Stimulated activated CD8-positive, alpha-beta memory T cell treated with anti-CD3 and anti-CD28 coated beads, Interleukin-15, amount 100 ng/mL, for 1 hour (primary cell): ENCODE measurements around the gene ZNF800.

Experiments used
- DNase-seq: peaks from one replicate; pipeline ENCODE4 v3.0.0-alpha.2; 2020; ENCODE audit warnings: low read depth

ZNF800 gene

DNA sequence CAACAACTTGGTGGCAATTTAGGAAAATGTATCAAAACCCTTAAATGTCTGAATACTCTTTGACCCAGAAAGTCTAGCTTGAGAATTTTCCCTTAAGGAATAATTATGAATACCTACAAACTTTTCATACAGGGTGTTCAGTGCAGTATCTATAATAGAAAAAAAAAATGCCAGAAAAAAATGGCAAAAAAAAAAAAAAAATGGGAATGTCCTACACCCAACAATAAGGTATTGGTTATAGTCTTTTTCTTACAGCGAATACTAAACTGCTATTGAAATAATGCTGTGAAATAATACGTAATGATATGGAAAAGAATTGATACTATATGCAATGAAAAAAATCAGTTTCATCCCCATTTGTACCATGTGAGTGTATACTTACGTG, 44.3 kb downstream of the ZNF800 start:
- no peak for DNase-seq

DNA sequence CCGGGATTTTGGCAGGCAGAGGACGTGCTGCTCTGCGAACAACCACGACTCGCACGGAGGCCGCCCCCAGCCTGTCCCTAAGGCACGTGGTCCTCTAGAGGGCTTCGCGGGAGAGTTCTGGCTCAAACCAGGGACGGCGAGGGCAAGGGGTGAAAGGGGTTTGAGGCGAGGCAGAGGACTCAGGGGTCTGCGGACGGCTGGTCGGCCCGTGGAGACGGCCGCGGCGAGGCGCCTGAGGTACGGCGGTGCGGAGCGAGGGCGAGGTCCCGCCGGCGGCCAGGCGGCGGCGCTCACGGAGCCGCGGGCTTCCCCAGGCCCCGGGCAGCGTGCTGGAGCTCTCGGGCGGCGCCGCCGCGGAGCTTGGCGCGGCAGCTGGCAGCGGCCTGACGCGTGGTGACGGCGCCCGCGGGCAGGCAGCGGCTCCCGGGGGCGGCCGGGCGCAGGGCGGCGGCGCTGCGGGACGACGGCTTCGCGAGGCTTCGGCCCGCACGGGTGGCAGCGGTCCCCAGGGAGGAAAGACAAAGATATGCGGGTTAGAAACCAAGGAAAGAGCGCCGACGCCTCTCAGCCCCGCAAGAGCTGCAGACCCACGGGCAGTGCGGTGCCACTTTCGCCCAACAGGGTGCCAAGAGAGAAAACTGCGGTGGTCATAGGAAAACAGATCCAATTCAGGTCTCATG, 44.8 kb downstream of the ZNF800 start:
- peak; percentile 38 for DNase-seq

- DNase-seq, result no peak
These were observed 45.8 kb downstream of the ZNF800 start for GRCh38 chr7:127346575-127347256.

DNA sequence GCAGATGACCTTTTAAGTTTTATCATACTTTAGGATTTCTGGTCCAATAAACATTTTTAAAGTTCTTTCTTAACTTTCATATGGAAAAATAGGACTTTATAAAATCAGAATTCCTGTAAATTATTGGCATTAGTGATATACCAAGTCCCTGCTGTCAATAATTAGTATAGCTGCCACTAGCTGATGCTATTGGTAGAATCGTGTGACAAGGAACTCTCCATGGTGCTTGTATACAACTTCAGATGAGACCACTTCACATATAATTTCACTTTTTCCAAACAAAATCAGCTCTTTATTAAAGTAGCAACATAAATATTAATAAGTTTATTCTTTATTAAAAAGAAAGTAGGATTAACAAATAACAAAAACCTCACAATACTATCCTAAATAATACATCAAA, 49.9 kb downstream of the ZNF800 start:
- no peak for DNase-seq

GRCh38 chr7:127338122-127338521, 54.4 kb downstream of the ZNF800 start:
- no peak for DNase-seq

GRCh38 chr7:127337581-127337980, 54.9 kb downstream of the ZNF800 start:
- no peak for DNase-seq

GRCh38 chr7:127336458-127336857, 56.0 kb downstream of the ZNF800 start:
- no peak for DNase-seq

GRCh38 chr7:127332880-127333279, 59.6 kb downstream of the ZNF800 start:
- no peak for DNase-seq

DNA sequence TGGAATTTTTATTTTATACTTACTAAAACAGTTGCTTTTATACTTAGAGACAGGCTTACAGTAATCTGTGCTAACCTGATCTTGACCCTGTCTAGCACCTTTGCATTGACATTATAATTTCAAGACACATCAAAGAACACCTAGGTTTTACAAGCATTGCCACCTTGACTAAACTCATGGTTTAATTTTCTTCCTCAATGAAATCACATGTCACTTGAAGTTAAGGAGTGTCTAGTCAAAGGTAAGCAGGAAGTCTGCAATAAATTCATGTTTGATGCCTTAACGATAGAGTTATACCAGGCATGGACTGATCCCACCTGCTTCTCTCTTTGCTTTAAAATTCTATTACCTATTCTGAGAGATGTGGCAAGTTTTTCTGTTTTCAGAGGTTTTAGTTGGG, 62.4 kb downstream of the ZNF800 start:
- DNase-seq, result no peak

DNA sequence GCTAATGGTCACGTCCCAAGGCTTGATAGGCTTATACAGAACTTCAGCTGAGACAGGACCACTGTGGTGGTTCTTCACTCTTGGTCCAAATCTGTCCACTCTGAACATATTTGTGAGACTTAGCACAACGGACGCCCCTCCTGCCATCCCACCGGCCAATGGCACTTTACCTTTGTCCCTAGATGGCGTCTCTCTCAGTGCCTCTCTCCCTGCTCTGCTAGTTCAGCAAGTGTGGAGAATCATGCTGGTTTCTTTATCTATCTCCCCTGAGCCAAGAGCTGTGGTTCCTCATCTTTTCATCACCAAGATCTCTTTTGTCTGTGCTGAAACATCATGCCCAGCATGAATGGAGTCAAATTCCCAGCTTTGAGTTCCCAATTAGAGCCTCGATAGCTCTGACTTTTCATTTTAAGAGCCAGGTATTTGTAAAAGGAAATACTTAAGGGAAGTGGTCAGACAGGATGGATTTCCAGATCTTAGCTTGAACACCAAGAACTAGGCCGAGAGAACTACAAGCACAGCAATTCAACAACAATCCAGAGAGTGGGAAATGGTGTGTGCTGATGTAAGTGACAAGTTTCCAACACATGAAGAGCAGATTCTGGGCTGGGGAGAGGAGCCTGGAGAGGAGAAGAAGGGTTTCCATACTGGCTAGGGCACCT, 69.5 kb downstream of the ZNF800 start:
- no peak for DNase-seq

DNA sequence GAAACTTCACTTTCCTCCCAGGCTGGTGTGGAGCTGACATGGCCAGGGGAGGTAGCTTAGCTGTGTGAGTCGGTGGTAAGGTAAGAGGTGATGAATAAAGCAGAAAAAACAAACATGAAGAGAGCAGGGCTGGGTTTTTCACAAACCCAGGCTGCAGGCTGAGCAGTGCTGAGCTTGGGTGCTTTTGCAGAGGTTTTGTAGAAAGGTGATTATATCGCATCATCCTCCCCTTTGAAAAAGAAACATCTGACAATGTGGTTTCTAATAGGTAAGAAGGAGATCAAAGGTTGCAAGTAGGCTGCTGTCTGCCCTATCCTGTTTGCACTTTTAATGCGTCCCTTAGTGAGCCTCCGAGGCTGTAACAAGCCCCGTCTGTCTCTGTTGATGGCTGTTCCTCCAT, 70.2 kb downstream of the ZNF800 start:
- DNase-seq, result no peak

DNA sequence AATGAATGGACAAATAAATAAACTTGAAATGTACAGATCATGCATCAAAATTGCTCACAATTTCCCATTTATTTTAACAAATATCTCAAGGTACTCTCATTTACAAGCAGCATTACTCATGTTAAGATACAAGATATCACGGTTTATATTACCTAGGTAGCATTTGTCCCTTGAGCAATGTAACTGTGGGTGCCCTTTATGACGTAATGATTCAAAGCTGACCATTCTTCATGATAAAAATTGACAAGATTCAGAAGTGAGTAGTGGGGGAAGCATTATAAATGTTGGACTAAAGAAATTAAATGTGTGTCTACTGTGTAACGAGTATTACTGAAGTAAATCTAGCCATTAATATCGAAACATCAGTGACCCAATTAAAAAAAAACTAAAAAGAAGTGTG, 71.5 kb downstream of the ZNF800 start:
- no peak for DNase-seq
